Astrocyte of the cerebellum (primary cell): ENCODE measurements around the gene TAL2.

Experiments used
- DNase-seq: peaks from one replicate; pipeline ENCODE4 v3.0.0-alpha.2; 2011; ENCODE audit warnings: low read depth
- H3K4me3 ChIP-seq: 2 replicates; pipeline ENCODE4 v1.5.1; 2011; ENCODE audit warnings: mild to moderate bottlenecking, low read depth, low read length, moderate library complexity
- CTCF ChIP-seq: IDR thresholded peaks from 2 replicates; pipeline ENCODE4 v1.5.1; 2012; ENCODE audit warnings: low read length, low read depth, moderate library complexity, mild to moderate bottlenecking; ENCODE audit errors: missing control alignments
- in situ Hi-C: cut with HindIII; loops from 2 replicates; pipeline ENCODE4 v1.10.0; 2017; ENCODE audit warnings: low sequenced_read_pairs

The TAL2 gene

DNA sequence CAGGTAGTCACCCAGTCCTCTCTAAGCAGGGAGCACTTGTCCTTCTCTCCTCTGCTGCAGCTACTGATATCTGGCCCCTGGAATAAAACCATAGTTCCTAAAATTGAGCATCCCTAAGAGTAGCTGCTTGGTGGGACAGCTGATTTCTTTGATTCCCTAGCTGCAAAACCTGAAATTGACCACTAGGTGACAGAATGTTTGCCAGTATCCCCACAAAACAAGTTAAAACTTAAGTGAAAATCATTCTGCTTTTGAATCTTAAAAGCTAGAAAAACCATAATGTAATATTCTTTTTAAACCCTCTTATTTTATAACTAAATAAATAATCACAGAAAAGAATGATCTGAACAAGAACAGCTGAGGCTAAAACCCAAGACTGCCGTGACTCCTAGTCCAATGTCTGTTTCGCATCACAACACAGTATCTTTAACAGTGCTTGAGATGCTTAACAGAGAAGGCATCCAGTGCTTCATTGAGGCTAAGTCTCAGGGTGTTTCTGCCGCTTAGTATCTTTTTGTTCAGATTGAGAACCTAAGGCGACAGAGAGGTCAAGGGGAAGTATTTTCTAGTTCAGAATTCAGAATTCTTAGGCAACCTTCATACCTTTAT is 24.4 kb upstream of the TAL2 start:
- in situ Hi-C loops = no loop called here
- H3K4me3 ChIP-seq = no peak overlapping the region
- DNase-seq = no peak
- TF ChIP-seq CTCF = peak; percentile 58

DNA sequence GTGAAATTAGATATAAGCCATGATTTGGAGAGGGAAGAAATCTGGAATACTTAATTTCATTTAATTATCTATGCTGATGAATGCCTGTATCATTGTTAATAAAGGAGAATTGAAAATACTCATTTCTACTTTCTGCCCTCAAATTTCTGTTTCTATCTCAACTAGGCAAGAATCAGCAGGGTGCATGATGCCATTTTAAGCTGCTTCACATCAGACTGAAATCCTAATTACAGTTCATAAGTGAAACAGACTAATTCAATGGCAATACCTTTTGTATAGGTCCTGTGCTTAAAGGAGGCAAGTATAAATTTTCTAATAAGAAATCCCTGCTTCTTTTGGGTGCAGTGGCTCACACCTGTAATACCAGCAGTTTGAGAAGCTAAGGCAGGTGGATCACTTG is 22.3 kb upstream of the TAL2 start:
- no peak for TF ChIP-seq CTCF
- in situ Hi-C loops = no loop called here
- H3K4me3 ChIP-seq = no peak overlapping the region
- no peak for DNase-seq

- H3K4me3 ChIP-seq = no peak overlapping the region
- no peak for DNase-seq
- in situ Hi-C loops = no loop called here
- no peak for TF ChIP-seq CTCF
These were observed 18.5 kb upstream of the TAL2 start for GRCh38 chr9:105643795-105644194.

GRCh38 chr9:105646879-105647594 is 15.2 kb upstream of the TAL2 start:
- H3K4me3 ChIP-seq = no peak overlapping the region
- in situ Hi-C loops = no loop called here
- DNase-seq = no peak
- TF ChIP-seq CTCF = no peak

DNA sequence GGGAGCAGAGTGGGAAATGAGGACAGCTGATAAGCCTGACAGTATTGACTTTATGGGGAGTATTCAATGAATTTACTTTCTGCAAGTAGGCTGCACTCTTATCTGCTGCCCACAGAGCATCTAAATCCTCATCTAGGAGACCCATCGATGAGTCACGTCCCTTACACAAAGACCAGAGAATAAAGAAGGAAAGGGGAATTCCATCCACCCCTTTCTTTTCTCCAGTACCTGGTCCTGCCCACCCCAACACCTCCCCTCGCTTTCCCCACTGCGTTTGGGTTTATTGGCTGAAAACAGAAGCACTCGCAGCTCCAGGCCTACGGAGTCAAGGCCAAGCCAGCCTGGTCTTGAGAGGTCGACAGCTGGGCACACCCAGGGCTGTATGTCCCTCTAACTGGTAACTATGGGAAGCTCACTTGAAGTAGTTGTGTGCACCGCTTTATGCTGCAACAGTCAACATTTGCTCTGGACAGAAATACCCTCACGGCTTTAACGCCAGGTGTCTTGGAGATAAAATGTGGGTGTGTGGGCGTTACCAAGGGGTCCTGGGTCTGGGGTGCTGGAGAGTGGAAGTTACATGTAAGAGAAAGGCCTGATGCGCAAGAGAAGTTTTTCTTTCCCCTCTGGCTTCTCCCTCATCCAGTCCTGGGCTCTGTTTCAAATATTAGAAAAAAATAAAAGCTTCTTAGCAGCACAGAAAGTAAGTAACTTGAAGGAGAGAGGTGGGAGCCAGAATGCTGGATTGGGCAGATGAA is 14.5 kb upstream of the TAL2 start:
- in situ Hi-C loops = no loop called here
- TF ChIP-seq CTCF = no peak
- DNase-seq = no peak
- H3K4me3 ChIP-seq = no peak overlapping the region

- no peak for DNase-seq
- H3K4me3 ChIP-seq = no peak overlapping the region
- in situ Hi-C loops = no loop called here
- no peak for TF ChIP-seq CTCF
These were observed 10.5 kb upstream of the TAL2 start for GRCh38 chr9:105651806-105652205.
